Ascending aorta (tissue), 2 donors: ENCODE data around the gene PI3. TPM values are rescaled to one million over a fixed set of nuclear protein-coding genes. Genes with fewer than 3 reads are reported as not detected.

ENCODE experiments used
- DNase-seq, 2 donors: peaks; one replicate each; pipeline ENCODE4 v3.0.0-alpha.2; 2019; ENCODE audit warnings: low spot score in 2 of 2
- H3K27ac ChIP-seq, 2 donors: fragments of 200-600 bp; sonication (generic); one replicate each; pipeline ENCODE4 v1.5.1; 2016 to 2017; ENCODE audit warnings: mild to moderate bottlenecking in 1 of 2
- H3K27me3 ChIP-seq: fragments of 200-600 bp; sonication (generic); one replicate; pipeline ENCODE4 v1.5.1; 2017
- H3K36me3 ChIP-seq, 2 donors: fragments of 200-600 bp; sonication (generic); one replicate each; pipeline ENCODE4 v1.5.1; 2016
- H3K4me1 ChIP-seq, 2 donors: fragments of 200-600 bp; sonication (generic); one replicate each; pipeline ENCODE4 v1.5.1; 2016 to 2017; ENCODE audit warnings: mild to moderate bottlenecking in 1 of 2
- H3K4me3 ChIP-seq, 2 donors: fragments of 200-600 bp; sonication (generic); one replicate each; pipeline ENCODE4 v1.5.1; 2016 to 2017; ENCODE audit warnings: mild to moderate bottlenecking in 1 of 2
- H3K9me3 ChIP-seq, 2 donors: fragments of 200-600 bp; sonication (generic); one replicate each; pipeline ENCODE4 v1.5.1; 2016
- CTCF ChIP-seq, 3 experiments: fragments of 200-600 bp in 2 of 3; fragments of 450-650 bp in 1 of 3; sonication (generic) in 2 of 3; IDR thresholded peaks; one replicate each; pipeline ENCODE4 v1.5.1; 2016 to 2019; ENCODE audit warnings: antibody characterized with exemption in 3 of 3, mild to moderate bottlenecking in 1 of 3, moderate library complexity in 1 of 3
- intact Hi-C: fragments of 100-400 bp; cut with DNase I; formaldehyde crosslinking; loops from one replicate; pipeline ENCODE4 v1.15.1; 2023
- total RNA-seq: library from RNA; depleted of rRNA; stranded (reverse); fragments of >200 nt; gene quantifications from one replicate; pipeline ENCODE4 v1.1.0, GENCODE V29; 2016

Gene PI3
- total RNA-seq, 1 donor from 2014 or later = not detected

- TF ChIP-seq CTCF (IDR thresholded peaks at IDR 0.05) = no peak
- no peaks in the 10 kb centered on the region for H3K36me3 ChIP-seq
These were observed 2.0 kb downstream of the PI3 start for GRCh38 chr20:45176526-45177267.

DNA sequence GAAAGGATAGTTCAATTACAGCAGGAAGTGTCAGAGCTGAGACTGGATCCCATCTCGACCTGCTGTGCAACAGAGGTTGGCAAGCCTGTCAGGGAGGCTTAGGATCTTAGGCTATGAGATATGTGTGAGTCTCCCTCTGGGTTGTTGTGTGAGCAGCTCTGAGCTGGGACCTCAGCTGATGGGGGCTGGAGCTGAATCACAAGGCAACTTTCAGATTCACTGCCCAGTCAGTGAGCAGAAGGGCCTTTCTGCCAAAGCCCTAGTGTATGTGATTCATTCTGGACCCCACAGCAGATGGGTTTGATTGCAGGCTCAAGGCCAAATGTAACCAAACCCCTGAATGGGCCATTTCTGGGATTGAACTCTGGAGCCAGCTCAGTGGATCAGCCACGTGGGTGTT lies 4.5 kb downstream of the PI3 start:
- H3K27ac ChIP-seq = no peak overlapping the region
- DNase-seq = no peak
- intact Hi-C loops = no loop called here
- H3K27me3 ChIP-seq = no peaks in the 10 kb centered on the region
- H3K4me3 ChIP-seq = no peak overlapping the region
- no peak for TF ChIP-seq CTCF (IDR thresholded peaks at IDR 0.05)
- H3K4me1 ChIP-seq = no peaks in the 10 kb centered on the region
- H3K9me3 ChIP-seq = no peaks in the 10 kb centered on the region
- no peaks in the 10 kb centered on the region for H3K36me3 ChIP-seq

More at GRCh38 chr20:45176526-45177267, 2.0 kb downstream of the PI3 start:
- intact Hi-C loops = no loop called here
- H3K4me1 ChIP-seq = no peaks in the 10 kb centered on the region
- no peak overlapping the region for H3K4me3 ChIP-seq
- no peak for DNase-seq
- H3K27me3 ChIP-seq = no peaks in the 10 kb centered on the region
- H3K9me3 ChIP-seq = no peaks in the 10 kb centered on the region
- no peak overlapping the region for H3K27ac ChIP-seq

GRCh38 chr20:45181639-45182038 lies 6.9 kb downstream of the PI3 start:
- Histone ChIP-seq H3K9me3 (no peaks in the 10 kb centered on the region), H3K36me3 (no peaks in the 10 kb centered on the region), H3K27me3 (no peaks in the 10 kb centered on the region), H3K4me1 (no peaks in the 10 kb centered on the region), H3K4me3 (no peak overlapping the region), H3K27ac (no peak overlapping the region)
- TF ChIP-seq CTCF (IDR thresholded peaks at IDR 0.05) = no peak
- DNase-seq = no peak
- intact Hi-C loops = no loop called here

- Histone ChIP-seq H3K9me3 (no peaks in the 10 kb centered on the region), H3K36me3 (no peaks in the 10 kb centered on the region), H3K4me3 (no peak overlapping the region), H3K27ac (no peak overlapping the region), H3K27me3 (no peaks in the 10 kb centered on the region), H3K4me1 (no peaks in the 10 kb centered on the region)
- TF ChIP-seq CTCF (IDR thresholded peaks at IDR 0.05) = no peak
- intact Hi-C loops = no loop called here
- DNase-seq = no peak
These were observed 8.4 kb downstream of the PI3 start for GRCh38 chr20:45183084-45183483.

DNA sequence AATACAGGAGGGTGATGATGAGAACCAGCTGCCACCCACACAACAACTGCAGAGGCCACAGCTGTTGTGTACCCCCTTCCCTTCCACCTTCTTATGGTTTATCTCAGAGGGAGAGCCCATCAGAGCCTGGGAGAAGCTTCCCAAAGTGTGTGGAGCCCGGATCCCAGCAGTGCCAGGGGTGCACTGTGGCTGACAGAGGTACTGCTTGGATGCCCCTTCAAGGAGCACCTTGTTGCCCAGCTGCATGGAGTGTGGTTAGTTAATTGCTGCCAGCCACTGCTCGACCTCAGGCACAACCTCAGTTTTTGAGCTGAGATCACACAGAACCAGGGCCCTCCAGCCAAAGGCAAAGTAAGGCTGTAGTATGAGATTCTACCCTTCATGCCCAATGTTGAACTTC lies 13.0 kb downstream of the PI3 start:
- H3K9me3 ChIP-seq = no peaks in the 10 kb centered on the region
- no peak for DNase-seq
- H3K27me3 ChIP-seq = no peaks in the 10 kb centered on the region
- no peak for TF ChIP-seq CTCF (IDR thresholded peaks at IDR 0.05)
- intact Hi-C loops = no loop called here
- H3K4me1 ChIP-seq = no peaks in the 10 kb centered on the region
- no peak overlapping the region for H3K4me3 ChIP-seq
- H3K36me3 ChIP-seq = no peaks in the 10 kb centered on the region
- no peak overlapping the region for H3K27ac ChIP-seq
